GM10248 (cell line): ENCODE results near the gene GFI1.

ENCODE experiments used
- CTCF ChIA-PET: fragments of 300-600 bp; sonication (Branson Sonifier 250); formaldehyde crosslinking; extraction: SDS; loops from one replicate; lab custom pipeline; 2021; ENCODE audit warnings: antibody characterized with exemption; lab: Yijun Ruan, JAX
- POLR2A ChIA-PET: fragments of 350-650 bp; sonication (Branson Sonifier 250); formaldehyde crosslinking; extraction: SDS; loops from one replicate; lab custom pipeline; 2020; ENCODE audit warnings: antibody characterized with exemption; lab: Yijun Ruan, JAX
- DNase-seq: peaks from one replicate; pipeline ENCODE4 v3.0.0; 2012; ENCODE audit errors: extremely low spot score
- TF ChIP-seq, protein P1 (sequence below): IDR thresholded peaks from 2 replicates; pipeline ENCODE4 v1.5.1; 2012; ENCODE audit warnings: mild to moderate bottlenecking, low read depth; ENCODE audit errors: extremely low read depth, missing control alignments, control extremely low read depth

Gene GFI1

DNA sequence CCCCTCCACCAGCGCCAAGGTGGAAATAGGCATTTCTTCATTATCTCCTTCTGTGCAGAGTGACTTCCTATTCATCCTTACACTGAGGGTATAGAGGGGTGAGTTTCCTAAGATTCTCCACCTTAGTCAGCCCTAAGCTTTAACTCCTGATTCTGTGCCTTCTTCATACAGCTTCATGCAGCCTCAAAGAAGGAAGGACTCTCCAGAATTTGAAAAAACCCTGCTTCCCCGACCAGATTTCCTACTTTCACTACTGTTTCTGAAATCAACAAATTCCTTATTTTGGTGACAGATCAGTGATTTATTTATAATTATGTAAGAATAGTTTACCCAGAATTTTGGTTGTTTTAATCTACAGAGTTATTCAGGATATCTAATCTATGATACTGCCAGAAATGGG lies 28.6 kb downstream of the GFI1 start:
- POLR2A ChIA-PET, result no interaction called here
- no peak for DNase-seq
- CTCF ChIA-PET, result no interaction called here
- TF ChIP-seq, protein P1, sequence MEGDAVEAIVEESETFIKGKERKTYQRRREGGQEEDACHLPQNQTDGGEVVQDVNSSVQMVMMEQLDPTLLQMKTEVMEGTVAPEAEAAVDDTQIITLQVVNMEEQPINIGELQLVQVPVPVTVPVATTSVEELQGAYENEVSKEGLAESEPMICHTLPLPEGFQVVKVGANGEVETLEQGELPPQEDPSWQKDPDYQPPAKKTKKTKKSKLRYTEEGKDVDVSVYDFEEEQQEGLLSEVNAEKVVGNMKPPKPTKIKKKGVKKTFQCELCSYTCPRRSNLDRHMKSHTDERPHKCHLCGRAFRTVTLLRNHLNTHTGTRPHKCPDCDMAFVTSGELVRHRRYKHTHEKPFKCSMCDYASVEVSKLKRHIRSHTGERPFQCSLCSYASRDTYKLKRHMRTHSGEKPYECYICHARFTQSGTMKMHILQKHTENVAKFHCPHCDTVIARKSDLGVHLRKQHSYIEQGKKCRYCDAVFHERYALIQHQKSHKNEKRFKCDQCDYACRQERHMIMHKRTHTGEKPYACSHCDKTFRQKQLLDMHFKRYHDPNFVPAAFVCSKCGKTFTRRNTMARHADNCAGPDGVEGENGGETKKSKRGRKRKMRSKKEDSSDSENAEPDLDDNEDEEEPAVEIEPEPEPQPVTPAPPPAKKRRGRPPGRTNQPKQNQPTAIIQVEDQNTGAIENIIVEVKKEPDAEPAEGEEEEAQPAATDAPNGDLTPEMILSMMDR, result no peak

DNA sequence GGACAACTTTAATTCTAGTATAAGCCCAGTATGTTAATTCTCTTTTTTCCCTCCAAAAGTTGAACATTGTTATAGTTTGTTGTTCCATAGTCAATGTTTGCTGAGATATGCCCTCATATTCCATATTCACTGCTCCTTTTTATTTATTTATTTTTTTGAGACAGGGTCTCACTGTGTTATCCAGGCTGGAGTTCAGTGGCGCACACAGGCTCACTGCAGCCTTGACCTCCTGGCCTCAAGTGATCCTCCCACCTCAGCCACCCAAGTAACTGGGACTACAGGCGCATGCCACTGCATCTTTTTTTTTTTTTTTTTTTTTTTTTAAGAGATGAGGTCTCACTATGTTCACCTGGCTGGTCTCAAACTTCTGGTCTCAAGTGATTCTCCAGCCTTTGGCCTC lies 38.7 kb downstream of the GFI1 start:
- POLR2A ChIA-PET, result no interaction called here
- DNase-seq, result no peak
- CTCF ChIA-PET, result no interaction called here
- TF ChIP-seq, protein P1, result no peak

DNA sequence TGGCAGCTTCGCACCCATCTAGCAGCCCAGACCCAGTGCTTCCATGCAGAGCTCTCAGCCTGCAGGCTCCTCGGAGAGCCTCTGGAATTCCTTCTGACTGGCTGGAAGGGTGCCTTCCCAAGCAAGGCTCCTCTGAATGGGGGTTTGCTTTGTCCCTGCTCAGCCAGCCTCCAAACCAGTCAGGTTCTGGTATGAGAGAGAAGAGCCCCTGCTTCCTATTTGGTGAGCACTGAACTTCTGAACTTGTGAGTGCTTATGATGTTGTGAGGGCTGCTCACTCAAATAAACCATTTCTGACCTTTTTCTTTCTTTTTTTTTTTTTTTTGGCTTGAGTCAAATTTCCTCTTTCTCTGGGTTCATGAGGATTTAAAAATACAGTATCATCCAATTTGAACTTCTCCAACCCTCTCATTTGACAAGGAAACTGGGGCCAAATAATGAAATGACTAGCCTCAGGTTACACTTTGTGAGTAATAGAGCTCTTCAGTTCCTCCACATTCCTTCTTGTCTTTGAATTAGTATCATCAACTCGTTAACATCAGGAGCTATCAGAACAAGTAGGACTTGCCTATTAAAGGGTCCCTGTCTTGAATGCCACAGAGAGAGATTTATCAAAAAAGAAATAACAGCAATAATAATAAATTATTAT lies 39.6 kb downstream of the GFI1 start:
- POLR2A ChIA-PET, result no interaction called here
- CTCF ChIA-PET, result no interaction called here
- no peak for DNase-seq
- TF ChIP-seq, protein P1, result no peak

DNA sequence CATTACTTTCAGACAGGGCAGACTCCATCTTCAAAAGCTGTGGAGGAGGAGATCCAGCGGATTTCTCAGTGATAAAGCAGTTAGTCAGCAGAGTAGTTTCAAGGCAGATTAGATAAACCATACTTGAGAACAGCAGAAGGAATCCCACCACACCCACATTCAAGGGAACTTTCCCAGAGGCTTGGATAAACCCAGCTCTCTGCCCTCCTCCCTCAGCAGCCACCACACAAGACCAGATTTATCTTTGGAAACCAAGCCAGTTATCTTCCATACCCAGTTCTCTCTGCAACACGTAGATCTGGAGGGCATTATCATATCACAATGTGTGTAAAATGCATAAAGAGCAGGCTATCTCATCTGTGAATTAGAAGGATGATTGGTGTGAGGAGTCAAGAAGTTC lies 40.2 kb downstream of the GFI1 start:
- DNase-seq, result no peak
- POLR2A ChIA-PET, result no interaction called here
- CTCF ChIA-PET, result no interaction called here
- TF ChIP-seq, protein P1, result no peak

- CTCF ChIA-PET, result no interaction called here
- TF ChIP-seq, protein P1, result no peak
- POLR2A ChIA-PET, result no interaction called here
- no peak for DNase-seq
Measured at GRCh38 chr1:92445865-92446264, 40.9 kb downstream of the GFI1 start.

- CTCF ChIA-PET, result no interaction called here
Measured at GRCh38 chr1:92444351-92444750, 42.4 kb downstream of the GFI1 start.

More at GRCh38 chr1:92444351-92444750, 42.4 kb downstream of the GFI1 start:
- TF ChIP-seq, protein P1, result no peak
- no peak for DNase-seq
- POLR2A ChIA-PET, result no interaction called here
